H1 (cell line): ENCODE results near the gene ZFP37. TPM values are rescaled to one million over a fixed set of nuclear protein-coding genes. Genes with fewer than 3 reads are reported as not detected.

ENCODE experiments used
- HDAC6 ChIP-seq: IDR thresholded peaks from one replicate; pipeline ENCODE4 v1.7.1; 2012; ENCODE audit warnings: low read depth, mild to moderate bottlenecking, inconsistent platforms, low read length, moderate library complexity
- SAP30 ChIP-seq: fragments of 300-600 bp; sonication (generic); IDR thresholded peaks from 2 replicates; pipeline ENCODE4 v1.7.1; 2012; ENCODE audit warnings: low read length, moderate library complexity, mild to moderate bottlenecking, inconsistent platforms; ENCODE audit not compliant: insufficient read depth, insufficient replicate concordance
- TEAD4 ChIP-seq: IDR thresholded peaks from 2 replicates; pipeline ENCODE4 v1.6.1; 2012; ENCODE audit warnings: low read depth, low read length, inconsistent platforms, mixed read lengths
- polyA plus RNA-seq, 7 experiments: library from polyadenylated mRNA; depleted of rRNA in 3 of 7; stranded (reverse) in 5 of 7; unstranded in 2 of 7; fragments of >200 nt in 5 of 7; fragments of 200-250 nt in 2 of 7; gene quantifications; 1 replicate in 5 of 7; 2 replicates in 1 of 7; 4 replicates in 1 of 7; pipeline versions ENCODE4 v1.2.1 to v1.2.3, GENCODE V29; 2011 to 2013; ENCODE audit warnings: missing spikeins in 2 of 7, mixed read lengths in 2 of 7
- total RNA-seq: library from RNA; stranded (reverse); fragmentation: NEBNext Ultra II Directional; extraction: Animal tissue kit (Norgen Biotek cat#: 25700); gene quantifications from 2 replicates; pipeline ENCODE4 v1.2.1, GENCODE V29; 2021
- TF ChIP-seq, protein P1 (sequence below): IDR thresholded peaks from 2 replicates; pipeline ENCODE4 v1.6.1; 2011; ENCODE audit warnings: low read length, improper control_type of control experiment

The ZFP37 gene
- total and polyA plus RNA-seq, 2 of the 8 experiments (the other 6 are each of a cell fraction or from before 2014, with no cell fraction given): 0.38 to 5.1 TPM

DNA sequence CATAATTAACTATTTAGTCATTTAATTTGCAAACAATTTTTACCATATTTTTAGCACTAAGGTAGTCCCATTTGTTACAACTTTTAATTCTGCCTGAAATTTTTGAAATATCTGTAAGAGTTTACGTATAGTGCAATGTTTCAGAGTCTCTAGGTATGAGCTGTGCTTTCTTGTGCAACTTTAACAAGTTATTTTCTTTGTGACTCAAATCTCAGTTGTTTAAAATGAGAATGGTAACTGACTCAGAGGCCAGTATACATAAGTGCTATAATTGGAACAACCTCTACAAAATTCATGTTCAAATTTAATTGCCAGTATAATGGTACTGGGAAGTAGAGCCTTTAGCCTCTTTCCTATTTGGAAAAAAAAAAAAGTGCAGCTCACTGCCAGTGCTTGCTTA lies 30.3 kb downstream of the ZFP37 start (continued):
- TF ChIP-seq, protein P1, sequence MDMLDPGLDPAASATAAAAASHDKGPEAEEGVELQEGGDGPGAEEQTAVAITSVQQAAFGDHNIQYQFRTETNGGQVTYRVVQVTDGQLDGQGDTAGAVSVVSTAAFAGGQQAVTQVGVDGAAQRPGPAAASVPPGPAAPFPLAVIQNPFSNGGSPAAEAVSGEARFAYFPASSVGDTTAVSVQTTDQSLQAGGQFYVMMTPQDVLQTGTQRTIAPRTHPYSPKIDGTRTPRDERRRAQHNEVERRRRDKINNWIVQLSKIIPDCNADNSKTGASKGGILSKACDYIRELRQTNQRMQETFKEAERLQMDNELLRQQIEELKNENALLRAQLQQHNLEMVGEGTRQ: no peak
- TF ChIP-seq SAP30 (no peak), TEAD4 (no peak), HDAC6 (no peak)
